ENCODE results near the gene ABCC4. TPM values are rescaled to one million over a fixed set of nuclear protein-coding genes. Genes with fewer than 3 reads are reported as not detected.

The ABCC4 gene
- total and polyA plus RNA-seq, 2 experiments from 2014 or later, result 4.3 to 12.2 TPM

DNA sequence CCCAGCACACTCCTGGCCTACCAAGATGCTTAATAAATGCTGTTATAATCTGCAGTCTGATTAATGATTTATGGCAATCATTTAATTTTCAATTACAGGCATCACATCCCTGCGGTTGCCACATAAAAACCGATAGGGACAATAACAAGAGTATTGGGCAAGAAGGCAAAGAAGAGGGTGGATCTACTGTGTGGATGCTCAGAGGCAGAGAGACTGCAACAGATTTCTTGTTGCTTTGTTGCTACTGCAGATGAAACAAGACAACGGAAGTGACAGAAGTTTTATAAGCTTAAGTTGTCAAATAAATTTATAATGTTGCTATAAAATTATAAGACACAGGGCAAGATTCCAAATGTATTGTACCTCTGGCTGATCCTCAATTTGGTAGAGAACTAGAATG, 154.8 kb downstream of the ABCC4 start:
- H3K4me1 Mint-ChIP-seq, result no peaks in the 10 kb centered on the region
- no peaks in the 10 kb centered on the region; the same call in 1 of the 2 replicates for H4K20me1 ChIP-seq (replicated peaks; ENCODE audit: insufficient read depth)
- no peak for DNase-seq (ENCODE audit: low spot score)
- no peaks in the 10 kb centered on the region for H3K9me2 ChIP-seq (ENCODE audit: insufficient read depth)
- H3K36me3 ChIP-seq (ENCODE audit: insufficient read depth), result peaks cover 2% of the 10 kb centered on the region; the same call in 1 of the 2 replicates
- no peaks in the 10 kb centered on the region for H3K79me2 ChIP-seq (replicated peaks; ENCODE audit: insufficient read depth)
- H3K9me3 Mint-ChIP-seq, result no peaks in the 10 kb centered on the region
- no peak for ATAC-seq
- no peak overlapping the region for H3K27ac Mint-ChIP-seq
- no peaks in the 10 kb centered on the region for H3K27me3 ChIP-seq (ENCODE audit: insufficient read depth)
- H3K4me3 ChIP-seq, result no peak overlapping the region
- H3F3A ChIP-seq (replicated peaks; ENCODE audit: low read depth), result no peaks in the 10 kb centered on the region
- H3K4me3 Mint-ChIP-seq, result no peak overlapping the region
- 0 out of 3 replicates have a peak, but pooled peaks cover 3% of the 10 kb centered on the region for H3K36me3 Mint-ChIP-seq (ENCODE audit: low read depth)
- no peak for TF ChIP-seq NANOG (IDR thresholded peaks at IDR 0.05; ENCODE audit: borderline replicate concordance)
- TF ChIP-seq, protein P1, sequence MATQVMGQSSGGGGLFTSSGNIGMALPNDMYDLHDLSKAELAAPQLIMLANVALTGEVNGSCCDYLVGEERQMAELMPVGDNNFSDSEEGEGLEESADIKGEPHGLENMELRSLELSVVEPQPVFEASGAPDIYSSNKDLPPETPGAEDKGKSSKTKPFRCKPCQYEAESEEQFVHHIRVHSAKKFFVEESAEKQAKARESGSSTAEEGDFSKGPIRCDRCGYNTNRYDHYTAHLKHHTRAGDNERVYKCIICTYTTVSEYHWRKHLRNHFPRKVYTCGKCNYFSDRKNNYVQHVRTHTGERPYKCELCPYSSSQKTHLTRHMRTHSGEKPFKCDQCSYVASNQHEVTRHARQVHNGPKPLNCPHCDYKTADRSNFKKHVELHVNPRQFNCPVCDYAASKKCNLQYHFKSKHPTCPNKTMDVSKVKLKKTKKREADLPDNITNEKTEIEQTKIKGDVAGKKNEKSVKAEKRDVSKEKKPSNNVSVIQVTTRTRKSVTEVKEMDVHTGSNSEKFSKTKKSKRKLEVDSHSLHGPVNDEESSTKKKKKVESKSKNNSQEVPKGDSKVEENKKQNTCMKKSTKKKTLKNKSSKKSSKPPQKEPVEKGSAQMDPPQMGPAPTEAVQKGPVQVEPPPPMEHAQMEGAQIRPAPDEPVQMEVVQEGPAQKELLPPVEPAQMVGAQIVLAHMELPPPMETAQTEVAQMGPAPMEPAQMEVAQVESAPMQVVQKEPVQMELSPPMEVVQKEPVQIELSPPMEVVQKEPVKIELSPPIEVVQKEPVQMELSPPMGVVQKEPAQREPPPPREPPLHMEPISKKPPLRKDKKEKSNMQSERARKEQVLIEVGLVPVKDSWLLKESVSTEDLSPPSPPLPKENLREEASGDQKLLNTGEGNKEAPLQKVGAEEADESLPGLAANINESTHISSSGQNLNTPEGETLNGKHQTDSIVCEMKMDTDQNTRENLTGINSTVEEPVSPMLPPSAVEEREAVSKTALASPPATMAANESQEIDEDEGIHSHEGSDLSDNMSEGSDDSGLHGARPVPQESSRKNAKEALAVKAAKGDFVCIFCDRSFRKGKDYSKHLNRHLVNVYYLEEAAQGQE (IDR thresholded peaks at IDR 0.05; ENCODE audit: unreplicated experiment), result no peak
- no peak for TF ChIP-seq ZNF331 (CRISPR knock-in tag; IDR thresholded peaks at IDR 0.05; ENCODE audit: low read depth)
- TF ChIP-seq, protein P2, sequence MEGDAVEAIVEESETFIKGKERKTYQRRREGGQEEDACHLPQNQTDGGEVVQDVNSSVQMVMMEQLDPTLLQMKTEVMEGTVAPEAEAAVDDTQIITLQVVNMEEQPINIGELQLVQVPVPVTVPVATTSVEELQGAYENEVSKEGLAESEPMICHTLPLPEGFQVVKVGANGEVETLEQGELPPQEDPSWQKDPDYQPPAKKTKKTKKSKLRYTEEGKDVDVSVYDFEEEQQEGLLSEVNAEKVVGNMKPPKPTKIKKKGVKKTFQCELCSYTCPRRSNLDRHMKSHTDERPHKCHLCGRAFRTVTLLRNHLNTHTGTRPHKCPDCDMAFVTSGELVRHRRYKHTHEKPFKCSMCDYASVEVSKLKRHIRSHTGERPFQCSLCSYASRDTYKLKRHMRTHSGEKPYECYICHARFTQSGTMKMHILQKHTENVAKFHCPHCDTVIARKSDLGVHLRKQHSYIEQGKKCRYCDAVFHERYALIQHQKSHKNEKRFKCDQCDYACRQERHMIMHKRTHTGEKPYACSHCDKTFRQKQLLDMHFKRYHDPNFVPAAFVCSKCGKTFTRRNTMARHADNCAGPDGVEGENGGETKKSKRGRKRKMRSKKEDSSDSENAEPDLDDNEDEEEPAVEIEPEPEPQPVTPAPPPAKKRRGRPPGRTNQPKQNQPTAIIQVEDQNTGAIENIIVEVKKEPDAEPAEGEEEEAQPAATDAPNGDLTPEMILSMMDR (conservative IDR thresholded peaks at IDR 0.05; ENCODE audit: low read depth in 2 of 2), result no peak
- TF ChIP-seq, protein P3, sequence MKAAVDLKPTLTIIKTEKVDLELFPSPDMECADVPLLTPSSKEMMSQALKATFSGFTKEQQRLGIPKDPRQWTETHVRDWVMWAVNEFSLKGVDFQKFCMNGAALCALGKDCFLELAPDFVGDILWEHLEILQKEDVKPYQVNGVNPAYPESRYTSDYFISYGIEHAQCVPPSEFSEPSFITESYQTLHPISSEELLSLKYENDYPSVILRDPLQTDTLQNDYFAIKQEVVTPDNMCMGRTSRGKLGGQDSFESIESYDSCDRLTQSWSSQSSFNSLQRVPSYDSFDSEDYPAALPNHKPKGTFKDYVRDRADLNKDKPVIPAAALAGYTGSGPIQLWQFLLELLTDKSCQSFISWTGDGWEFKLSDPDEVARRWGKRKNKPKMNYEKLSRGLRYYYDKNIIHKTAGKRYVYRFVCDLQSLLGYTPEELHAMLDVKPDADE (IDR thresholded peaks at IDR 0.05), result no peak
- no peak for TF ChIP-seq ZNF114 (CRISPR knock-in tag; IDR thresholded peaks at IDR 0.05)
- no peak for TF ChIP-seq STAT1 (IDR thresholded peaks at IDR 0.05; ENCODE audit: unreplicated experiment)
- TF ChIP-seq POLR2AphosphoS5 (IDR thresholded peaks at IDR 0.05; ENCODE audit: low read depth), result no peak
- TF ChIP-seq CREB1 (CRISPR knock-in tag; IDR thresholded peaks at IDR 0.05; ENCODE audit: low read depth), result no peak
- TF ChIP-seq EZH2 (IDR thresholded peaks at IDR 0.05; ENCODE audit: low read depth, unreplicated experiment), result no peak
- no peak for TF ChIP-seq EZH2phosphoT487 (IDR thresholded peaks at IDR 0.05; ENCODE audit: unreplicated experiment)
- TF ChIP-seq, protein P4, sequence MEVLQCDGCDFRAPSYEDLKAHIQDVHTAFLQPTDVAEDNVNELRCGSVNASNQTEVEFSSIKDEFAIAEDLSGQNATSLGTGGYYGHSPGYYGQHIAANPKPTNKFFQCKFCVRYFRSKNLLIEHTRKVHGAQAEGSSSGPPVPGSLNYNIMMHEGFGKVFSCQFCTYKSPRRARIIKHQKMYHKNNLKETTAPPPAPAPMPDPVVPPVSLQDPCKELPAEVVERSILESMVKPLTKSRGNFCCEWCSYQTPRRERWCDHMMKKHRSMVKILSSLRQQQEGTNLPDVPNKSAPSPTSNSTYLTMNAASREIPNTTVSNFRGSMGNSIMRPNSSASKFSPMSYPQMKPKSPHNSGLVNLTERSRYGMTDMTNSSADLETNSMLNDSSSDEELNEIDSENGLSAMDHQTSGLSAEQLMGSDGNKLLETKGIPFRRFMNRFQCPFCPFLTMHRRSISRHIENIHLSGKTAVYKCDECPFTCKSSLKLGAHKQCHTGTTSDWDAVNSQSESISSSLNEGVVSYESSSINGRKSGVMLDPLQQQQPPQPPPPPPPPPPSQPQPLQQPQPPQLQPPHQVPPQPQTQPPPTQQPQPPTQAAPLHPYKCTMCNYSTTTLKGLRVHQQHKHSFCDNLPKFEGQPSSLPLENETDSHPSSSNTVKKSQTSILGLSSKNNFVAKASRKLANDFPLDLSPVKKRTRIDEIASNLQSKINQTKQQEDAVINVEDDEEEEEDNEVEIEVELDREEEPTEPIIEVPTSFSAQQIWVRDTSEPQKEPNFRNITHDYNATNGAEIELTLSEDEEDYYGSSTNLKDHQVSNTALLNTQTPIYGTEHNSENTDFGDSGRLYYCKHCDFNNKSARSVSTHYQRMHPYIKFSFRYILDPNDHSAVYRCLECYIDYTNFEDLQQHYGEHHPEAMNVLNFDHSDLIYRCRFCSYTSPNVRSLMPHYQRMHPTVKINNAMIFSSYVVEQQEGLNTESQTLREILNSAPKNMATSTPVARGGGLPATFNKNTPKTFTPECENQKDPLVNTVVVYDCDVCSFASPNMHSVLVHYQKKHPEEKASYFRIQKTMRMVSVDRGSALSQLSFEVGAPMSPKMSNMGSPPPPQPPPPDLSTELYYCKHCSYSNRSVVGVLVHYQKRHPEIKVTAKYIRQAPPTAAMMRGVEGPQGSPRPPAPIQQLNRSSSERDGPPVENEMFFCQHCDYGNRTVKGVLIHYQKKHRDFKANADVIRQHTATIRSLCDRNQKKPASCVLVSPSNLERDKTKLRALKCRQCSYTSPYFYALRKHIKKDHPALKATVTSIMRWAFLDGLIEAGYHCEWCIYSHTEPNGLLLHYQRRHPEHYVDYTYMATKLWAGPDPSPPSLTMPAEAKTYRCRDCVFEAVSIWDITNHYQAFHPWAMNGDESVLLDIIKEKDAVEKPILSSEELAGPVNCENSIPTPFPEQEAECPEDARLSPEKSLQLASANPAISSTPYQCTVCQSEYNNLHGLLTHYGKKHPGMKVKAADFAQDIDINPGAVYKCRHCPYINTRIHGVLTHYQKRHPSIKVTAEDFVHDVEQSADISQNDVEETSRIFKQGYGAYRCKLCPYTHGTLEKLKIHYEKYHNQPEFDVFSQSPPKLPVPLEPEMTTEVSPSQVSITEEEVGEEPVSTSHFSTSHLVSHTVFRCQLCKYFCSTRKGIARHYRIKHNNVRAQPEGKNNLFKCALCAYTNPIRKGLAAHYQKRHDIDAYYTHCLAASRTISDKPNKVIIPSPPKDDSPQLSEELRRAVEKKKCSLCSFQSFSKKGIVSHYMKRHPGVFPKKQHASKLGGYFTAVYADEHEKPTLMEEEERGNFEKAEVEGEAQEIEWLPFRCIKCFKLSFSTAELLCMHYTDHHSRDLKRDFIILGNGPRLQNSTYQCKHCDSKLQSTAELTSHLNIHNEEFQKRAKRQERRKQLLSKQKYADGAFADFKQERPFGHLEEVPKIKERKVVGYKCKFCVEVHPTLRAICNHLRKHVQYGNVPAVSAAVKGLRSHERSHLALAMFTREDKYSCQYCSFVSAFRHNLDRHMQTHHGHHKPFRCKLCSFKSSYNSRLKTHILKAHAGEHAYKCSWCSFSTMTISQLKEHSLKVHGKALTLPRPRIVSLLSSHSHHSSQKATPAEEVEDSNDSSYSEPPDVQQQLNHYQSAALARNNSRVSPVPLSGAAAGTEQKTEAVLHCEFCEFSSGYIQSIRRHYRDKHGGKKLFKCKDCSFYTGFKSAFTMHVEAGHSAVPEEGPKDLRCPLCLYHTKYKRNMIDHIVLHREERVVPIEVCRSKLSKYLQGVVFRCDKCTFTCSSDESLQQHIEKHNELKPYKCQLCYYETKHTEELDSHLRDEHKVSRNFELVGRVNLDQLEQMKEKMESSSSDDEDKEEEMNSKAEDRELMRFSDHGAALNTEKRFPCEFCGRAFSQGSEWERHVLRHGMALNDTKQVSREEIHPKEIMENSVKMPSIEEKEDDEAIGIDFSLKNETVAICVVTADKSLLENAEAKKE (CRISPR knock-in tag; IDR thresholded peaks at IDR 0.05), result no peak
- no peak for TF ChIP-seq JUNB (IDR thresholded peaks at IDR 0.05; ENCODE audit: unreplicated experiment)
- no peak overlapping the region for H2AFZ ChIP-seq
- no peaks in the 10 kb centered on the region for H3K27me3 Mint-ChIP-seq (ENCODE audit: insufficient read depth, low read depth, poor library complexity)
- H3K4me2 ChIP-seq, result no peak overlapping the region
- no peaks in the 10 kb centered on the region for H3K4me1 ChIP-seq (ENCODE audit: insufficient read depth)
- no peak overlapping the region for H3K27ac ChIP-seq (ENCODE audit: low read depth)
